Measurements from ENCODE around the gene TBC1D5.

GRCh38 chr3:17287006-17287689, 455.3 kb downstream of the TBC1D5 start:
- no peak for TF ChIP-seq CTCF (IDR thresholded peaks at IDR 0.05)
- TF ChIP-seq EZH2 (IDR thresholded peaks at IDR 0.05; ENCODE audit: borderline replicate concordance, insufficient read depth, low read depth, low read length, poor library complexity, severe bottlenecking) = no peak

Measured in B cell (primary cell).